ENCODE measurements around the gene FOXJ2.

GRCh38 chr12:8099235-8099634 lies 66.7 kb downstream of the FOXJ2 start:
- TF ChIP-seq PBX3 (IDR thresholded peaks at IDR 0.05) (no peak), CTCF (IDR thresholded peaks at IDR 0.05) (no peak), POLR2AphosphoS5 (IDR thresholded peaks at IDR 0.05; ENCODE audit: low read depth, low read length) (no peak), EZH2phosphoT487 (IDR thresholded peaks at IDR 0.05; ENCODE audit: borderline replicate concordance, low read depth) (no peak), CHD2 (IDR thresholded peaks at IDR 0.05; ENCODE audit: low read length, partially characterized antibody) (no peak), USF1 (IDR thresholded peaks at IDR 0.05; ENCODE audit: borderline replicate concordance, low read depth) (no peak), SIN3A (IDR thresholded peaks at IDR 0.05; ENCODE audit: borderline replicate concordance, low read depth, low read length) (no peak), NRF1 (IDR thresholded peaks at IDR 0.05; ENCODE audit: low read depth, low read length) (no peak), EP300 (IDR thresholded peaks at IDR 0.05; ENCODE audit: borderline replicate concordance in 1 of 2, low read depth in 1 of 2, low read length in 1 of 2) (no peak), RAD21 (IDR thresholded peaks at IDR 0.05; ENCODE audit: low read length) (no peak), JUND (IDR thresholded peaks at IDR 0.05) (no peak), IRF3 (IDR thresholded peaks at IDR 0.05; ENCODE audit: low read depth, low read length) (no peak), FOXM1 (IDR thresholded peaks at IDR 0.05; ENCODE audit: low read depth) (no peak), SMC3 (IDR thresholded peaks at IDR 0.05; ENCODE audit: low read depth, low read length) (no peak)

All from SK-N-SH (cell line).